HG02571 (cell line): ENCODE measurements around the gene FGFR4.

ENCODE experiments used
- ATAC-seq: cut with Tn5 transposase; IDR thresholded peaks from one replicate; pipeline ENCODE4 v1.9.1; 2021; ENCODE audit warnings: mild to moderate bottlenecking, moderate library complexity; ENCODE audit not compliant: unreplicated experiment

Gene FGFR4

GRCh38 chr5:177099422-177100093 lies 12.8 kb downstream of the FGFR4 start:
- ATAC-seq, result no peak

DNA sequence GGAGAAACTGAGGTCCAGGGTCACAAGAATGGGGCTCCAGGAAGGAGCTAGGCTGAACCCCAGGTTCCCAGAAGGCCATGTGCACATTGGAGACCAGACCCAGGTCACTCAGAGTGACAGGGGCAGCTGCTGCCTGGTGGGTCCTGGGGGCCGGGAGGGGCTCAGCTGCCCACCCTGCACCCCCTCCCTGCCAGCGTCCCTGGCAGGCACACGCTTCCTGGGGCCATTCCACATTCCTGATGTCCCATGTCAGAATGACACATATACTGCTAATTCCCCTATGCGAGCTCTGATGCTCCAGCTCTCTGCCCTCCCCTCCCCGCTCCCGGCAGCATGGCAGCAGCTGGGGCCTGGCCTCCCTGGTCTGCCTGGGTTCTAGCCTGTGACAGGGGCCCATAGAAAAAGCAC lies 14.0 kb downstream of the FGFR4 start:
- ATAC-seq, result no peak

GRCh38 chr5:177103523-177104253 lies 17.0 kb downstream of the FGFR4 start:
- ATAC-seq, result no peak

GRCh38 chr5:177105691-177106476 lies 19.2 kb downstream of the FGFR4 start:
- ATAC-seq, result no peak

DNA sequence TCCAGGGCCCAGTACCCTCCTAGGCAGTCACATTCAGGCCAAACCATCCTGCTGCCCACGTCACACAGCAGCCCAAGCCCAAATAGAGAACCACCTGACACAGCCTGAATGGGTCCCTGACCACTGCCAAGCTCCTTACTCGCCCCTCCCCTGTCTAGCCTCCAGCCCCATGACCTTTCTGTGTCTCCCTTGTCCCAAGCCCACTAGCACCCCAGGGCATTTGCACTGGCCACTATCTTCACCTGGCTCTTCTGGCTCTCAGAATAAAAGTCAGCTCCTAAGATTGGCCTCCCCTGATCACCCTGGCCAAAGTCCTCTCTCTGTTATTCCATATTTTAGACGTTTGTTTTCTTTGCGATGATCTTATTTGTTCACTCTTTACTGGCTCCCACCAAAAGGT lies 20.4 kb downstream of the FGFR4 start:
- no peak for ATAC-seq

GRCh38 chr5:177109810-177110209 lies 23.1 kb downstream of the FGFR4 start:
- ATAC-seq, result no peak

- no peak for ATAC-seq
Measured at GRCh38 chr5:177111720-177112394, 25.1 kb downstream of the FGFR4 start.

DNA sequence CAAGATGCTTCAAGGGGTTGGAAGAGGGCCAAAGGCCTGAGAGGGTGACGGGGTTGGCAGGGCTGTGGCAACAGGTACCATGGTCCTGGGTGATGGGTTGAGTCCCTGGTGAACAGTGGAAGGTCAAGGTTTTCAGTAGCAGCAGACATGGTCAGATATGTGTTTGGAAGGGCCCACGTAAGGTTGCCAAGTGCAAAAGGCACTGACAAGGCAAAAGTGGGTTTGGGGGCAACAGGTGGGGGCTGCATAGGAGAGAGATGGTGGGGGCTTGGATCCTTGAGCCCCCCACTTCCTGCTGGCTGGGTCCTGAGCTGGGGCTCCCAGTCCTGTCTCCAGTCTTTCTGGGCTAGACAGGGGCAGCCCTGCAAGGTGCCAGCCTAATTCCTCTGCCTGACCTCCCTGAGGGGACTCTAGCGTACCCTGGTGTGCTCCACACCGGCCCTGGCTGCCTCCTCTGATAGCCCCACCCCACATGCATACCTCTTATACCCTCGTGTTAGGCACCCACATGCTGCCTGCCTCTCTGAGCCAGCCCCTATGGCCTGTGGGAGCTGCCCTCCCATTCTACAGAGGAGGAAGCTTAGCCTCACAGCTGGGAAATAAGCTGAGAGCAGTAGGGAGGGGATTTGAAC lies 26.0 kb downstream of the FGFR4 start:
- ATAC-seq, result no peak

GRCh38 chr5:177113566-177114424 lies 27.1 kb downstream of the FGFR4 start:
- ATAC-seq, result no peak

GRCh38 chr5:177116631-177117373 lies 30.1 kb downstream of the FGFR4 start:
- no peak for ATAC-seq

GRCh38 chr5:177117441-177118045 lies 30.8 kb downstream of the FGFR4 start:
- ATAC-seq, result no peak

- ATAC-seq, result no peak
Measured at GRCh38 chr5:177122566-177122965, 35.9 kb downstream of the FGFR4 start.

- ATAC-seq, result no peak
Measured at GRCh38 chr5:177123789-177124485, 37.2 kb downstream of the FGFR4 start.

- ATAC-seq, result no peak
Measured at GRCh38 chr5:177124486-177124991, 37.8 kb downstream of the FGFR4 start.

GRCh38 chr5:177126771-177127170 lies 40.1 kb downstream of the FGFR4 start:
- no peak for ATAC-seq

DNA sequence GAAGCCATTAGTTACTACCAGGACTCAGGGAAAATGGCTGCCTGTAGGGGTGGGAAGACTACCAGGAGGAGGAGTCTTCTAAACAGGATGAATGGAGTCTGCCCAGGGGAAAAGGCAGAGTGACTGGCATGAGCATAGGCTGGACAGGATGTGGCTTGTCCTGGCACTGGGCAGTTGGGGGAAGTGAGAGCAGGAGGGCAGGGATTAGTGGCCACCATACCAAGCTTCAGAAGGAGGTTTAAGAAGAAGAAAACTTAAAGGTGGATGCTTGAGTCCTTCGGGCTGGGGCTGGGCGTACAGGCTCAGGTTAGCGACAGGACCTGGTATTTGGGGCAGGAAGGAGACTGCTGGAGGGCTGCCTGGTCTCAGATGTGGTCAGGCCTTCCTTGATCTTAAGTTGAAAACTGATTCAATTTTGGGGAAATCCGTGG lies 41.9 kb downstream of the FGFR4 start:
- ATAC-seq, result no peak

GRCh38 chr5:177130211-177131018 lies 43.7 kb downstream of the FGFR4 start:
- no peak for ATAC-seq
